Stimulated activated CD8-positive, alpha-beta memory T cell treated with anti-CD3 and anti-CD28 coated beads, Interleukin-12 subunit alpha, Interleukin-12 subunit beta, amount 100 ng/mL, for 24 hours (primary cell): ENCODE results near the gene ME3.
"Not testable (repeated sequence)": the region's sequence is repeated elsewhere in the genome, so short reads cannot be mapped to it uniquely, and the experiment has no call there.

Experiments used
- DNase-seq: peaks from one replicate; pipeline ENCODE4 v3.0.0-alpha.2; 2020; ENCODE audit errors: extremely low read depth

ME3 gene

GRCh38 chr11:86558841-86559240 lies 113.6 kb downstream of the ME3 start:
- DNase-seq, result no peak

- DNase-seq, result no peak
These were observed 114.2 kb downstream of the ME3 start for GRCh38 chr11:86558207-86558606.

- DNase-seq, result no peak
These were observed 116.5 kb downstream of the ME3 start for GRCh38 chr11:86555866-86556265.

- DNase-seq, result no peak
These were observed 117.0 kb downstream of the ME3 start for GRCh38 chr11:86555401-86555800.

GRCh38 chr11:86553265-86553664 lies 119.2 kb downstream of the ME3 start:
- DNase-seq, result no peak

- no peak for DNase-seq
These were observed 120.9 kb downstream of the ME3 start for GRCh38 chr11:86551288-86552092.

GRCh38 chr11:86550757-86551156 lies 121.7 kb downstream of the ME3 start:
- DNase-seq, result no peak

GRCh38 chr11:86548271-86548917 lies 124.0 kb downstream of the ME3 start:
- DNase-seq, result no peak

GRCh38 chr11:86547727-86548126 lies 124.7 kb downstream of the ME3 start:
- DNase-seq, result no peak

GRCh38 chr11:86541299-86541698 lies 131.1 kb downstream of the ME3 start:
- DNase-seq, result not testable (repeated sequence)

- no peak for DNase-seq
These were observed 134.2 kb downstream of the ME3 start for GRCh38 chr11:86538223-86538548.

- no peak for DNase-seq
These were observed 134.7 kb downstream of the ME3 start for GRCh38 chr11:86537541-86538222.

GRCh38 chr11:86535773-86536172 lies 136.6 kb downstream of the ME3 start:
- DNase-seq, result no peak

GRCh38 chr11:86524620-86525352 lies 147.6 kb downstream of the ME3 start:
- no peak for DNase-seq

GRCh38 chr11:86523738-86524619 lies 148.4 kb downstream of the ME3 start:
- DNase-seq, result no peak

- not testable (repeated sequence) for DNase-seq
These were observed 149.9 kb downstream of the ME3 start for GRCh38 chr11:86522512-86522911.

GRCh38 chr11:86519064-86519911 lies 153.1 kb downstream of the ME3 start:
- DNase-seq, result no peak

- no peak for DNase-seq
These were observed 154.2 kb downstream of the ME3 start for GRCh38 chr11:86518211-86518610.

GRCh38 chr11:86517557-86517956 lies 154.9 kb downstream of the ME3 start:
- DNase-seq, result no peak
